CD8-positive, alpha-beta memory T cell (primary cell): ENCODE data around the gene CORIN. TPM values are rescaled to one million over a fixed set of nuclear protein-coding genes. Genes with fewer than 3 reads are reported as not detected.

Experiments used
- CTCF ChIA-PET: fragments of 350-600 bp; sonication (Branson Sonifier 250); formaldehyde crosslinking; loops from one replicate; lab custom pipeline; 2021; ENCODE audit warnings: antibody characterized with exemption; lab: Charles Lee
- POLR2A ChIA-PET: fragments of 350-600 bp; sonication (Branson Sonifier 250); formaldehyde crosslinking; loops from one replicate; lab custom pipeline; 2021; ENCODE audit warnings: antibody characterized with exemption; lab: Charles Lee
- DNase-seq, 5 donors: peaks; one replicate each; pipeline versions ENCODE4 v3.0.0 to v3.0.0-alpha.2; 2020 to 2022; ENCODE audit warnings: mixed read lengths in 1 of 5
- H3K27ac ChIP-seq: one replicate; pipeline ENCODE4 v1.7.0; 2013; ENCODE audit warnings: low read depth, mild to moderate bottlenecking, low read length, moderate library complexity
- H3K27me3 ChIP-seq: 2 replicates; pipeline ENCODE4 v1.7.0; 2013; ENCODE audit warnings: low read length, mild to moderate bottlenecking; ENCODE audit not compliant: insufficient read depth, poor library complexity, severe bottlenecking
- H3K36me3 ChIP-seq: 2 replicates; pipeline ENCODE4 v1.7.0; 2013; ENCODE audit warnings: mild to moderate bottlenecking, low read length, moderate library complexity; ENCODE audit not compliant: insufficient read depth
- H3K4me1 ChIP-seq: 2 replicates; pipeline ENCODE4 v1.7.0; 2013; ENCODE audit warnings: mild to moderate bottlenecking, low read length, moderate library complexity; ENCODE audit not compliant: insufficient read depth
- H3K4me3 ChIP-seq: 2 replicates; pipeline ENCODE4 v1.7.0; 2013; ENCODE audit warnings: mild to moderate bottlenecking, low read length
- H3K9me3 ChIP-seq: 2 replicates; pipeline ENCODE4 v1.7.0; 2013; ENCODE audit warnings: mild to moderate bottlenecking, low read length
- H3K27ac Mint-ChIP-seq, 8 donors: one replicate each; pipeline ENCODE4 v1.8.0; 2020 to 2021; ENCODE audit warnings: mixed read lengths in 8 of 8, mild to moderate bottlenecking in 6 of 8, inconsistent platforms in 3 of 8, moderate library complexity in 3 of 8
- H3K27me3 Mint-ChIP-seq, 2 donors: one replicate each; pipeline ENCODE4 v1.8.0; 2020 to 2021; ENCODE audit warnings: mixed read lengths in 2 of 2, mild to moderate bottlenecking in 1 of 2, moderate library complexity in 1 of 2
- H3K36me3 Mint-ChIP-seq, 3 donors: one replicate each; pipeline ENCODE4 v1.8.0; 2020 to 2021; ENCODE audit warnings: mixed read lengths in 3 of 3, inconsistent platforms in 1 of 3, mild to moderate bottlenecking in 1 of 3
- H3K4me1 Mint-ChIP-seq, 3 donors: one replicate each; pipeline ENCODE4 v1.8.0; 2020 to 2021; ENCODE audit warnings: mixed read lengths in 3 of 3, inconsistent platforms in 1 of 3, mild to moderate bottlenecking in 1 of 3
- H3K4me3 Mint-ChIP-seq, 7 donors: one replicate each; pipeline ENCODE4 v1.8.0; 2020 to 2021; ENCODE audit warnings: mixed read lengths in 7 of 7, mild to moderate bottlenecking in 6 of 7, moderate library complexity in 4 of 7, inconsistent platforms in 2 of 7
- H3K9me3 Mint-ChIP-seq, 5 donors: one replicate each; pipeline ENCODE4 v1.8.0; 2020 to 2022; ENCODE audit warnings: mixed read lengths in 5 of 5, mild to moderate bottlenecking in 3 of 5, moderate library complexity in 2 of 5, inconsistent platforms in 1 of 5
- polyA plus RNA-seq: library from polyadenylated mRNA; unstranded; fragments of 300-500 nt; fragmentation: Illumina TruSeq; gene quantifications from one replicate; pipeline ENCODE4 v1.2.3, GENCODE V29; 2021
- total RNA-seq, 2 experiments: library from RNA; stranded (reverse); gene quantifications; one replicate each; pipeline ENCODE4 v1.2.3, GENCODE V29; 2021

CORIN gene
- total and polyA plus RNA-seq, 3 experiments from 2014 or later, result 0.04 to 0.11 (median 0.06) TPM

DNA sequence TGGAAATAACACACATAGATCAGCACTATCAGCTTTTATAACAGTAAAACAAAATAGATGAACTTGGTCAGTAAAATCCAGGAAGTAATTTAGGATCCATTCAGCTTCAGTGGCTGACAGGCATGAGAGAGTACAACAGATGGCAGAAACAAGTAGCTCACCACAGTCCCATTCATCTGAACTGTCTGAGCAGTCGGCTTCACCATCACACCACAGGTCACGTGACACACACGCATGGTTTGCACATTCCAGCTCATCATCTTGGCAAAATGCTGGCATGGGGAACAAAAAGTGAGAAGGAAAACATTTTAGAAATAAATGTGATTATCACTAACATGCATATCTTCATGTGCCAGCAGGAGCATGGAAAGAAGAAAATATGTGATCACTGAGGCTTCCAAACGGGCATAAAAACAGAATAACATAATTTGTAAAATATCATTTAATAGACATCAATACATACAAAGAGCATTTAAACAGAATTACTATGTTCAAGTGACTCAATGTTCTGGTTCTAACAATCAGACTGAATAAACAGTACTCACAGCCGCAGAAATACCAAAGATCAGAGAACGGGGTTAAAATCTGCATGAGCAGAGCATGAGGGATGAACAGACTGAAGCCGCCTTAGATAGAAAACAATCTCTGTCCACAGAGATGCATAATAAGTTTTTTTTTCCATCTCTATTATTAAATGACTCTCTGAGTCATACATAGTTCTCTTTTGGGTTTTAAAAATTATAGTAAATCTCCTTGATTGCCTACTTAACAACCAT is 194.7 kb downstream of the CORIN start:
- no peaks in the 10 kb centered on the region for H3K36me3 ChIP-seq
- H3K4me3 ChIP-seq, result no peak overlapping the region
- no peaks in the 10 kb centered on the region for H3K9me3 ChIP-seq
- ChIA-PET CTCF (no interaction called here), POLR2A (no interaction called here)
- Mint-ChIP-seq H3K36me3 (no peaks in the 10 kb centered on the region), H3K4me3 (no peak overlapping the region), H3K27me3 (peaks cover 13 to 39% of the 10 kb centered on the region in 2 donors), H3K9me3 (peaks cover 0 to under 1% (median 0%) of the 10 kb centered on the region in 5 donors), H3K4me1 (no peaks in the 10 kb centered on the region), H3K27ac (no peak overlapping the region)
- no peak overlapping the region for H3K27ac ChIP-seq
- H3K27me3 ChIP-seq, result no peaks in the 10 kb centered on the region
- DNase-seq, result no peak
- H3K4me1 ChIP-seq, result no peaks in the 10 kb centered on the region

DNA sequence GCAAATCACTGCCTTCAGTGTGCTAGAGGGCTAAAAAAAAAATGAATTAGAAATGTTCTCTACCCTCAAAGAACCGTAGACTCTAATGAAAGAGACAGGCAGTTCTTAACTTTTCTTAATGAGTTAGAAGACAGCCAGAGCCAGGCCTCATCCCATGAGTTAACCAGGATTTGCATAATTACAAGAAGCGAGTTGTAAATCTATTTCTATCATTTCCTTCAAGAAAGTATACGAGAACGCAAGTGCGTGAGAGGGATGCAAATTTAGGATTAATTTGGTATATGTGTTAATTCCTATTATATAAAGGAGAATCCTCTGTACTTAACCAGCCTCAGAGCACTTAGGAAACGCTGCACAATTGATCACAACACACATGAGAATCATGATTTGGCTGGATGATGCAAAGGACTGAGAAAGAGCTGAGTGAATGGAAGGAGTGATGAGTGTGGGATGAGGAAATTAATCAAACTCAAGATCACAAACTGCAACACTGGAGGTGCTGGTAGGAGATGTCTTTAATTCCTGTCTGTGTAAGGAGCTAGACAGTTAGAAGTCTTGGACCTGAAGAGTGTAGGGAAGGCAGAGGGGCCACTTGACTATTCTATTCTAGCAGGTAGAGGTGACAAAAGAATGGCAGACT is 195.6 kb downstream of the CORIN start:
- H3K27me3 Mint-ChIP-seq, result peaks cover 15 to 40% of the 10 kb centered on the region in 2 donors
- H3K4me3 Mint-ChIP-seq, result no peak overlapping the region
- peaks cover 0 to 4% (median 0%) of the 10 kb centered on the region in 5 donors for H3K9me3 Mint-ChIP-seq
- no peaks in the 10 kb centered on the region for H3K36me3 Mint-ChIP-seq
- Histone ChIP-seq H3K27me3 (no peaks in the 10 kb centered on the region), H3K27ac (no peak overlapping the region), H3K36me3 (no peaks in the 10 kb centered on the region), H3K4me3 (no peak overlapping the region), H3K4me1 (no peaks in the 10 kb centered on the region), H3K9me3 (no peaks in the 10 kb centered on the region)
- no peak for DNase-seq
- H3K4me1 Mint-ChIP-seq, result no peaks in the 10 kb centered on the region
- ChIA-PET CTCF (no interaction called here), POLR2A (no interaction called here)
- H3K27ac Mint-ChIP-seq, result no peak overlapping the region

DNA sequence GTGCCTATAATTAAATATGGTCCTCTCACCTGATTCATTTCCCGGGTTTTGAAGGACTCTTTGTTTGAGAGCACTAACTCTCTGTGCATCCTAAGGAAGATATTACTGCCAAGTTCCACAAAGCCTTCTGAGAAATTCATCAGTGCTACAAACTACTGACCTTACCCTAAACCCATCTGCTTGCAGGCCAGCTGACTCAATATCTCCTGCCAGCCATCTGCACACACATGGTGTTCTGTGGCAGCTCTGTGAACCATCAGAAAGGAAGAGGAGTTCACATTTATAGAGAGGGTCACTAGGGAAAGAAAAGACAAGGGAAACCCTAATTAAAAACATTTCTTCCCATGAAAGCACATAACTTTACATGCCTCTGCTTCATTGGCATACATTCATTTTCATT is 196.1 kb downstream of the CORIN start:
- no peak overlapping the region for H3K27ac ChIP-seq
- H3K27me3 ChIP-seq, result no peaks in the 10 kb centered on the region
- H3K4me3 ChIP-seq, result no peak overlapping the region
- no peak for DNase-seq
- Mint-ChIP-seq H3K4me1 (no peaks in the 10 kb centered on the region), H3K36me3 (peaks cover 0 to 5% (median 3%) of the 10 kb centered on the region in 3 donors), H3K27me3 (peaks cover 18 to 45% of the 10 kb centered on the region in 2 donors), H3K9me3 (peaks cover 0 to 9% (median 3%) of the 10 kb centered on the region in 5 donors), H3K4me3 (no peak overlapping the region), H3K27ac (no peak overlapping the region)
- POLR2A ChIA-PET, result no interaction called here
- H3K36me3 ChIP-seq, result no peaks in the 10 kb centered on the region
- H3K9me3 ChIP-seq, result no peaks in the 10 kb centered on the region
- CTCF ChIA-PET, result no interaction called here
- no peaks in the 10 kb centered on the region for H3K4me1 ChIP-seq

DNA sequence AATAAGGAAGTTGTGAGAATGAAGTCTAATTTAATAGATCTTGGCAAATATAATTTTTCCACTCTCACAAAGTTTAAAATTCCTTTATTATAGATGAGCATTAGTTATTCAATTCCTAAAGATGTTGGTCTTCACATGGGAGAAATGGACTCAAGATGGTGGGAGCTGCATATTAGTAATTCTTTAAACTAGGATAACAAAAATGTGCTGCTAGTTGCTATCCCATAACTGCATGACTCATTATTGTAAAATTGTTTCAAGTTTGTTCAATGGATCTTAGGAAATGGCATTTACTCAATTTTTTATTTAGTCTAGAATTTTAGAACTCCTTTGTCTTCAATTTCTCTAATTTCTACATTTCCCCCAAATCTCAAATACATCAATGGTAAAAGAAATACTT is 197.0 kb downstream of the CORIN start:
- CTCF ChIA-PET, result no interaction called here
- H3K36me3 Mint-ChIP-seq, result peaks cover 0 to 8% (median 3%) of the 10 kb centered on the region in 3 donors
- Histone ChIP-seq H3K27ac (no peak overlapping the region), H3K36me3 (no peaks in the 10 kb centered on the region), H3K4me3 (no peak overlapping the region), H3K4me1 (no peaks in the 10 kb centered on the region), H3K9me3 (no peaks in the 10 kb centered on the region), H3K27me3 (no peaks in the 10 kb centered on the region)
- H3K27ac Mint-ChIP-seq, result no peak overlapping the region
- peaks cover 18 to 49% of the 10 kb centered on the region in 2 donors for H3K27me3 Mint-ChIP-seq
- H3K9me3 Mint-ChIP-seq, result peaks cover 0 to 14% (median 8%) of the 10 kb centered on the region in 5 donors
- no peak for DNase-seq
- POLR2A ChIA-PET, result no interaction called here
- no peak overlapping the region for H3K4me3 Mint-ChIP-seq
- H3K4me1 Mint-ChIP-seq, result no peaks in the 10 kb centered on the region

DNA sequence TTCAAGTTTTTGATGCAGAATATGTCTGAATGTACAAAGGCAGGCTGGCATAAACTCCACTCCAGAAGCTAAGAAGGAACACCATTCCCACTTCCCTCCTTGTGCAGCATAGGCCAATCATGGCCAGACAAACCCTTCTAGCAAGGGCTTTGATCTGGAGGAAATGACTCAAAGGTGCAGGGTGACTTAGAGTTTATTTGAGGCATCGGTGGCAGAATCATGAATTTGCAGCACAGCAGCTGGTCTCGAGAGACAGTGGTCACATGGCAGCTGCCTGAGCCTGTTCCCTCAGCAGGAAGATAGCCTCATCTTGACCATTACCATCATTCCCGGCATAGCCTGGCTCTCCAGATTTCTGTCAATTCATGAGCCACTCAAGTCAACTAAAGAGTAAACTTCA is 198.3 kb downstream of the CORIN start:
- Mint-ChIP-seq H3K9me3 (peaks cover 0 to 15% (median 8%) of the 10 kb centered on the region in 5 donors), H3K4me1 (no peaks in the 10 kb centered on the region), H3K36me3 (peaks cover 0 to 8% (median 3%) of the 10 kb centered on the region in 3 donors), H3K4me3 (no peak overlapping the region), H3K27ac (no peak overlapping the region), H3K27me3 (peaks cover 18 to 53% of the 10 kb centered on the region in 2 donors)
- no peak for DNase-seq
- no peaks in the 10 kb centered on the region for H3K9me3 ChIP-seq
- no peak overlapping the region for H3K4me3 ChIP-seq
- POLR2A ChIA-PET, result no interaction called here
- H3K27me3 ChIP-seq, result no peaks in the 10 kb centered on the region
- H3K36me3 ChIP-seq, result no peaks in the 10 kb centered on the region
- CTCF ChIA-PET, result no interaction called here
- no peaks in the 10 kb centered on the region for H3K4me1 ChIP-seq
- H3K27ac ChIP-seq, result no peak overlapping the region

DNA sequence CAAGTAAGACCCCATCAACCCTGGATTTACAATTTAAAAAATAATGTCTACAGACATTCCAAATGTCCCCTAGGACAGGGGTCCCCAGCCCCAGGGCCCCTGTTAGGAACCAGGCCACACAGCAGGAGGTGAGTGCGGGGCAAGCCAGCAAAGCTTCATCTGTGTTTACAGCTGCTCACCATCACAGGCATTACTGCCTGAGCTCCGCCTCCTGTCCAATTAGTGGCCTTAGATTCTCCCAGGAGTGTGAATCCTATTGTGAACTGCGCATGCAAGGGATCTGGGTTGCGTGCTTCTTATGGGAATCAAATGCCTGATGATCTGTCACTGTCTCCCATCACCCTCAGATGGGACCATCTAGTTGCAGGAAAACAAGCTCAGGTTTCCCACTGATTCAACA is 206.7 kb downstream of the CORIN start:
- Mint-ChIP-seq H3K36me3 (no peaks in the 10 kb centered on the region), H3K9me3 (peaks cover 0 to 4% (median 1%) of the 10 kb centered on the region in 5 donors), H3K27ac (no peak overlapping the region), H3K4me3 (no peak overlapping the region), H3K27me3 (peaks cover 5 to 13% of the 10 kb centered on the region in 2 donors), H3K4me1 (no peaks in the 10 kb centered on the region)
- ChIA-PET CTCF (no interaction called here), POLR2A (no interaction called here)
- no peak for DNase-seq
- no peak overlapping the region for H3K4me3 ChIP-seq
- H3K36me3 ChIP-seq, result no peaks in the 10 kb centered on the region
- no peaks in the 10 kb centered on the region for H3K4me1 ChIP-seq
- H3K9me3 ChIP-seq, result no peaks in the 10 kb centered on the region
- H3K27me3 ChIP-seq, result no peaks in the 10 kb centered on the region
- H3K27ac ChIP-seq, result no peak overlapping the region

DNA sequence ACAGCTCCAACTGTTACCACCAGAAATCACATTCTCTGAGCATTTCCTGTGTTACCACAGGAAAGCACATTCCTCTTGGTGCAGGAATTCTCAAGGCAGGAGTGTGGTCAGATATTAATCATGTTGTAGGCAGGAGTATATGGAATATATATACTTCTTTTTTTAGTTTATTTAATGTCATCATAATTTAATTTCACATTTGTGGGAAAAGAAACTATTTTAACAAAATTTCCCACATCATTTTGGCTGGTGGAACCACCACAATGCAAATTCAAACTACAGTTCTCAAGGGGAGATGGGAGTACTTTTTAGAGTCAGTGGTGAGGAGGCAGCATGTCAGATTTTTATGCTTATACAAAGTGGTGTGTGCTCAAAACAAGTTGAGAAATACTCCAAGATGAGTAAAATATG is 213.8 kb downstream of the CORIN start:
- no peak for DNase-seq
- H3K4me3 ChIP-seq, result no peak overlapping the region
- peaks cover 0 to 5% (median 0%) of the 10 kb centered on the region in 3 donors for H3K36me3 Mint-ChIP-seq
- H3K27me3 Mint-ChIP-seq, result peaks cover 2 to 3% of the 10 kb centered on the region in 2 donors
- no peaks in the 10 kb centered on the region for H3K36me3 ChIP-seq
- H3K4me1 ChIP-seq, result no peaks in the 10 kb centered on the region
- H3K9me3 ChIP-seq, result no peaks in the 10 kb centered on the region
- no peaks in the 10 kb centered on the region for H3K4me1 Mint-ChIP-seq
- CTCF ChIA-PET, result no interaction called here
- POLR2A ChIA-PET, result no interaction called here
- H3K27ac ChIP-seq, result no peak overlapping the region
- no peak overlapping the region for H3K4me3 Mint-ChIP-seq
- H3K27me3 ChIP-seq, result no peaks in the 10 kb centered on the region
- peaks cover 0 to 4% (median 0%) of the 10 kb centered on the region in 5 donors for H3K9me3 Mint-ChIP-seq
- H3K27ac Mint-ChIP-seq, result no peak overlapping the region

DNA sequence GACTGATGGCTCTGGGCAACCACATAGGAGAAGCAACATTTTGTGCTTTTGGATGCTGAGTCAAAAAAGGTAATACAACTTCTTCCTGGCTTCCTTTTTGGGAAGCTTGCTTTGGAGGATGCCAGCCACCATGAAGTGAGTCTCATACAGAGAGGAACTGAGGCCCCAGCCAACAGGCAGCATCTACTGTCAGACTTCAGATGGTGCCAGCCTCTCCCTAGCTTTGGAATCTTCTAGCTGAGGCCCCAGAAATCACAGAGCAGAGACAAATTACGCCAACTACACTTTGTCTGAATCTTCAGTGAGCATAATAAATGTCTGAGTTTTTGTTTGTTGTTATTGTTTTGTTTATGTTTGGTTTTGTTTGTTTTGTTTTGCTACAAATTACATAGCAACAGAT is 216.7 kb downstream of the CORIN start:
- H3K9me3 Mint-ChIP-seq, result peaks cover 0 to 4% (median 0%) of the 10 kb centered on the region in 5 donors
- no peaks in the 10 kb centered on the region for H3K9me3 ChIP-seq
- H3K27ac Mint-ChIP-seq, result no peak overlapping the region
- H3K4me3 ChIP-seq, result no peak overlapping the region
- peaks cover 0 to 3% of the 10 kb centered on the region in 2 donors for H3K27me3 Mint-ChIP-seq
- no peak overlapping the region for H3K4me3 Mint-ChIP-seq
- no peak overlapping the region for H3K27ac ChIP-seq
- CTCF ChIA-PET, result no interaction called here
- peaks cover 0 to 5% (median 0%) of the 10 kb centered on the region in 3 donors for H3K36me3 Mint-ChIP-seq
- no peaks in the 10 kb centered on the region for H3K27me3 ChIP-seq
- no peaks in the 10 kb centered on the region for H3K36me3 ChIP-seq
- H3K4me1 Mint-ChIP-seq, result no peaks in the 10 kb centered on the region
- H3K4me1 ChIP-seq, result no peaks in the 10 kb centered on the region
- POLR2A ChIA-PET, result no interaction called here
- no peak for DNase-seq
